Ovary (tissue), 3 donors: Measurements from ENCODE around the gene ZNRF1.

Experiments
- CTCF ChIP-seq, 3 donors: fragments of 450-650 bp in 2 of 3; fragments of 200-600 bp in 1 of 3; IDR thresholded peaks; one replicate each; pipeline versions ENCODE4 v1.5.1 to v1.8.0; 2016 to 2022; ENCODE audit warnings: antibody characterized with exemption in 3 of 3, mild to moderate bottlenecking in 1 of 3
- POLR2A ChIP-seq: fragments of 450-650 bp; IDR thresholded peaks from one replicate; pipeline ENCODE4 v1.6.1; 2017; ENCODE audit warnings: antibody characterized with exemption, mild to moderate bottlenecking, moderate library complexity
- donor health status: DM: no; HTN: no; CAD: no.

GRCh38 chr16:75087375-75087979 lies 88.7 kb downstream of the ZNRF1 start:
- TF ChIP-seq POLR2A, result no peak
- TF ChIP-seq CTCF (IDR thresholded peaks at IDR 0.05), result no peak
